ENCODE measurements around the gene MAEA. TPM values are rescaled to one million over a fixed set of nuclear protein-coding genes. Genes with fewer than 3 reads are reported as not detected.

The MAEA gene
- total and polyA plus RNA-seq, 2 of the 8 experiments (the other 6 are each of a cell fraction or from before 2014, with no cell fraction given) = 75.8 to 133 TPM

DNA sequence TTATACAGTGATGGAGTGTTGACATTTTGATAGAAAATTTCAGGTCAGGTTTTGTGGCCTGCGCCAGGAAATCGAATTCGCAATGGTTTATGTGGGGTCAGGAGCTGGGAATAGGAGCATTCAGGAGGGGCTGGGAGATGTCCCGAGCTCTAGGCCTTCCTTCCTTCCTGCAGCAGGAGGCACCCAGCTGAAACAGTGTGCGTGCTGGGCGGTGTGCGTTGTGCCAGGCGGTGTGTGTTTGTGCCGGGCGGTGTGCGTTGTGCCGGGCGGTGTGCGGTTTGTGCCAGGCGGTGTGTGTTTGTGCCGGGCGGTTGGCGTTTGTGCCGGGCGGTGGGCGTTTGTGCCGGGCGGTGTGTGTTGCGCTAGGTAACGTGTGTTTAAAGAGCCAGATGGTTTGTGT lies 59.1 kb downstream of the MAEA start (continued):
- TF ChIP-seq, protein P1, sequence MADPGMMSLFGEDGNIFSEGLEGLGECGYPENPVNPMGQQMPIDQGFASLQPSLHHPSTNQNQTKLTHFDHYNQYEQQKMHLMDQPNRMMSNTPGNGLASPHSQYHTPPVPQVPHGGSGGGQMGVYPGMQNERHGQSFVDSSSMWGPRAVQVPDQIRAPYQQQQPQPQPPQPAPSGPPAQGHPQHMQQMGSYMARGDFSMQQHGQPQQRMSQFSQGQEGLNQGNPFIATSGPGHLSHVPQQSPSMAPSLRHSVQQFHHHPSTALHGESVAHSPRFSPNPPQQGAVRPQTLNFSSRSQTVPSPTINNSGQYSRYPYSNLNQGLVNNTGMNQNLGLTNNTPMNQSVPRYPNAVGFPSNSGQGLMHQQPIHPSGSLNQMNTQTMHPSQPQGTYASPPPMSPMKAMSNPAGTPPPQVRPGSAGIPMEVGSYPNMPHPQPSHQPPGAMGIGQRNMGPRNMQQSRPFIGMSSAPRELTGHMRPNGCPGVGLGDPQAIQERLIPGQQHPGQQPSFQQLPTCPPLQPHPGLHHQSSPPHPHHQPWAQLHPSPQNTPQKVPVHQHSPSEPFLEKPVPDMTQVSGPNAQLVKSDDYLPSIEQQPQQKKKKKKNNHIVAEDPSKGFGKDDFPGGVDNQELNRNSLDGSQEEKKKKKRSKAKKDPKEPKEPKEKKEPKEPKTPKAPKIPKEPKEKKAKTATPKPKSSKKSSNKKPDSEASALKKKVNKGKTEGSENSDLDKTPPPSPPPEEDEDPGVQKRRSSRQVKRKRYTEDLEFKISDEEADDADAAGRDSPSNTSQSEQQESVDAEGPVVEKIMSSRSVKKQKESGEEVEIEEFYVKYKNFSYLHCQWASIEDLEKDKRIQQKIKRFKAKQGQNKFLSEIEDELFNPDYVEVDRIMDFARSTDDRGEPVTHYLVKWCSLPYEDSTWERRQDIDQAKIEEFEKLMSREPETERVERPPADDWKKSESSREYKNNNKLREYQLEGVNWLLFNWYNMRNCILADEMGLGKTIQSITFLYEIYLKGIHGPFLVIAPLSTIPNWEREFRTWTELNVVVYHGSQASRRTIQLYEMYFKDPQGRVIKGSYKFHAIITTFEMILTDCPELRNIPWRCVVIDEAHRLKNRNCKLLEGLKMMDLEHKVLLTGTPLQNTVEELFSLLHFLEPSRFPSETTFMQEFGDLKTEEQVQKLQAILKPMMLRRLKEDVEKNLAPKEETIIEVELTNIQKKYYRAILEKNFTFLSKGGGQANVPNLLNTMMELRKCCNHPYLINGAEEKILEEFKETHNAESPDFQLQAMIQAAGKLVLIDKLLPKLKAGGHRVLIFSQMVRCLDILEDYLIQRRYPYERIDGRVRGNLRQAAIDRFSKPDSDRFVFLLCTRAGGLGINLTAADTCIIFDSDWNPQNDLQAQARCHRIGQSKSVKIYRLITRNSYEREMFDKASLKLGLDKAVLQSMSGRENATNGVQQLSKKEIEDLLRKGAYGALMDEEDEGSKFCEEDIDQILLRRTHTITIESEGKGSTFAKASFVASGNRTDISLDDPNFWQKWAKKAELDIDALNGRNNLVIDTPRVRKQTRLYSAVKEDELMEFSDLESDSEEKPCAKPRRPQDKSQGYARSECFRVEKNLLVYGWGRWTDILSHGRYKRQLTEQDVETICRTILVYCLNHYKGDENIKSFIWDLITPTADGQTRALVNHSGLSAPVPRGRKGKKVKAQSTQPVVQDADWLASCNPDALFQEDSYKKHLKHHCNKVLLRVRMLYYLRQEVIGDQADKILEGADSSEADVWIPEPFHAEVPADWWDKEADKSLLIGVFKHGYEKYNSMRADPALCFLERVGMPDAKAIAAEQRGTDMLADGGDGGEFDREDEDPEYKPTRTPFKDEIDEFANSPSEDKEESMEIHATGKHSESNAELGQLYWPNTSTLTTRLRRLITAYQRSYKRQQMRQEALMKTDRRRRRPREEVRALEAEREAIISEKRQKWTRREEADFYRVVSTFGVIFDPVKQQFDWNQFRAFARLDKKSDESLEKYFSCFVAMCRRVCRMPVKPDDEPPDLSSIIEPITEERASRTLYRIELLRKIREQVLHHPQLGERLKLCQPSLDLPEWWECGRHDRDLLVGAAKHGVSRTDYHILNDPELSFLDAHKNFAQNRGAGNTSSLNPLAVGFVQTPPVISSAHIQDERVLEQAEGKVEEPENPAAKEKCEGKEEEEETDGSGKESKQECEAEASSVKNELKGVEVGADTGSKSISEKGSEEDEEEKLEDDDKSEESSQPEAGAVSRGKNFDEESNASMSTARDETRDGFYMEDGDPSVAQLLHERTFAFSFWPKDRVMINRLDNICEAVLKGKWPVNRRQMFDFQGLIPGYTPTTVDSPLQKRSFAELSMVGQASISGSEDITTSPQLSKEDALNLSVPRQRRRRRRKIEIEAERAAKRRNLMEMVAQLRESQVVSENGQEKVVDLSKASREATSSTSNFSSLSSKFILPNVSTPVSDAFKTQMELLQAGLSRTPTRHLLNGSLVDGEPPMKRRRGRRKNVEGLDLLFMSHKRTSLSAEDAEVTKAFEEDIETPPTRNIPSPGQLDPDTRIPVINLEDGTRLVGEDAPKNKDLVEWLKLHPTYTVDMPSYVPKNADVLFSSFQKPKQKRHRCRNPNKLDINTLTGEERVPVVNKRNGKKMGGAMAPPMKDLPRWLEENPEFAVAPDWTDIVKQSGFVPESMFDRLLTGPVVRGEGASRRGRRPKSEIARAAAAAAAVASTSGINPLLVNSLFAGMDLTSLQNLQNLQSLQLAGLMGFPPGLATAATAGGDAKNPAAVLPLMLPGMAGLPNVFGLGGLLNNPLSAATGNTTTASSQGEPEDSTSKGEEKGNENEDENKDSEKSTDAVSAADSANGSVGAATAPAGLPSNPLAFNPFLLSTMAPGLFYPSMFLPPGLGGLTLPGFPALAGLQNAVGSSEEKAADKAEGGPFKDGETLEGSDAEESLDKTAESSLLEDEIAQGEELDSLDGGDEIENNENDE (IDR thresholded peaks at IDR 0.05; ENCODE audit: insufficient replicate concordance, low read length) = no peak
- TF ChIP-seq, protein P2, sequence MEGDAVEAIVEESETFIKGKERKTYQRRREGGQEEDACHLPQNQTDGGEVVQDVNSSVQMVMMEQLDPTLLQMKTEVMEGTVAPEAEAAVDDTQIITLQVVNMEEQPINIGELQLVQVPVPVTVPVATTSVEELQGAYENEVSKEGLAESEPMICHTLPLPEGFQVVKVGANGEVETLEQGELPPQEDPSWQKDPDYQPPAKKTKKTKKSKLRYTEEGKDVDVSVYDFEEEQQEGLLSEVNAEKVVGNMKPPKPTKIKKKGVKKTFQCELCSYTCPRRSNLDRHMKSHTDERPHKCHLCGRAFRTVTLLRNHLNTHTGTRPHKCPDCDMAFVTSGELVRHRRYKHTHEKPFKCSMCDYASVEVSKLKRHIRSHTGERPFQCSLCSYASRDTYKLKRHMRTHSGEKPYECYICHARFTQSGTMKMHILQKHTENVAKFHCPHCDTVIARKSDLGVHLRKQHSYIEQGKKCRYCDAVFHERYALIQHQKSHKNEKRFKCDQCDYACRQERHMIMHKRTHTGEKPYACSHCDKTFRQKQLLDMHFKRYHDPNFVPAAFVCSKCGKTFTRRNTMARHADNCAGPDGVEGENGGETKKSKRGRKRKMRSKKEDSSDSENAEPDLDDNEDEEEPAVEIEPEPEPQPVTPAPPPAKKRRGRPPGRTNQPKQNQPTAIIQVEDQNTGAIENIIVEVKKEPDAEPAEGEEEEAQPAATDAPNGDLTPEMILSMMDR (IDR thresholded peaks at IDR 0.05; ENCODE audit: control extremely low read depth in 1 of 3, insufficient read depth in 1 of 3, low read depth in 1 of 3, low read length in 3 of 3) = no peak
- TF ChIP-seq FOSL1 (IDR thresholded peaks at IDR 0.05; ENCODE audit: insufficient read depth, low read depth, low read length) = no peak
- TF ChIP-seq CREB1 (IDR thresholded peaks at IDR 0.05) = no peak
- TF ChIP-seq TBP (IDR thresholded peaks at IDR 0.05; ENCODE audit: low read depth, low read length) = no peak
- no peak for TF ChIP-seq EGR1 (IDR thresholded peaks at IDR 0.05; ENCODE audit: borderline replicate concordance, low read depth, low read length)
- TF ChIP-seq HDAC6 (IDR thresholded peaks at IDR 0.05; ENCODE audit: low read depth, low read length) = no peak

All from H1 (cell line).